Measurements from ENCODE around the gene NKPD1.

Gene NKPD1

GRCh38 chr19:45130888-45131615, 29.7 kb downstream of the NKPD1 start:
- peaks cover 37% of the 10 kb centered on the region for H3K4me1 Mint-ChIP-seq
- no peak overlapping the region for H3K27ac Mint-ChIP-seq
- peaks cover 2% of the 10 kb centered on the region for H3K27me3 Mint-ChIP-seq (ENCODE audit: low read depth, poor library complexity)
- H3K4me3 Mint-ChIP-seq = no peak overlapping the region
- no peaks in the 10 kb centered on the region for H3K36me3 Mint-ChIP-seq (ENCODE audit: low read depth)
- H3K9me3 Mint-ChIP-seq = no peaks in the 10 kb centered on the region
- DNase-seq = peak; percentile 38
- TF ChIP-seq CTCF (IDR thresholded peaks at IDR 0.05) = no peak

GRCh38 chr19:45130236-45130635, 30.5 kb downstream of the NKPD1 start:
- no peaks in the 10 kb centered on the region for H3K36me3 Mint-ChIP-seq (ENCODE audit: low read depth)
- no peak for DNase-seq
- H3K4me1 Mint-ChIP-seq = peaks cover 42% of the 10 kb centered on the region
- TF ChIP-seq CTCF (IDR thresholded peaks at IDR 0.05) = no peak
- H3K27ac Mint-ChIP-seq = no peak overlapping the region
- H3K9me3 Mint-ChIP-seq = no peaks in the 10 kb centered on the region
- H3K4me3 Mint-ChIP-seq = no peak overlapping the region
- peaks cover 2% of the 10 kb centered on the region for H3K27me3 Mint-ChIP-seq (ENCODE audit: low read depth, poor library complexity)

- no peak for TF ChIP-seq CTCF (IDR thresholded peaks at IDR 0.05)
- peaks cover 5% of the 10 kb centered on the region for H3K27me3 Mint-ChIP-seq (ENCODE audit: low read depth, poor library complexity)
- H3K36me3 Mint-ChIP-seq (ENCODE audit: low read depth) = no peaks in the 10 kb centered on the region
- H3K4me3 Mint-ChIP-seq = no peak overlapping the region
- H3K9me3 Mint-ChIP-seq = no peaks in the 10 kb centered on the region
- no peak overlapping the region for H3K27ac Mint-ChIP-seq
- H3K4me1 Mint-ChIP-seq = peaks cover 36% of the 10 kb centered on the region
- no peak for DNase-seq
These were observed 32.0 kb downstream of the NKPD1 start for GRCh38 chr19:45128806-45129205.

- H3K27me3 Mint-ChIP-seq (ENCODE audit: low read depth, poor library complexity) = peaks cover 5% of the 10 kb centered on the region
- peaks cover 34% of the 10 kb centered on the region for H3K4me1 Mint-ChIP-seq
- no peak for TF ChIP-seq CTCF (IDR thresholded peaks at IDR 0.05)
- peak overlapping the region; percentile 24 for H3K27ac Mint-ChIP-seq
- no peak for DNase-seq
- no peaks in the 10 kb centered on the region for H3K36me3 Mint-ChIP-seq (ENCODE audit: low read depth)
- H3K4me3 Mint-ChIP-seq = no peak overlapping the region
- H3K9me3 Mint-ChIP-seq = no peaks in the 10 kb centered on the region
These were observed 32.6 kb downstream of the NKPD1 start for GRCh38 chr19:45128146-45128545.

GRCh38 chr19:45126654-45127053, 34.1 kb downstream of the NKPD1 start:
- H3K36me3 Mint-ChIP-seq (ENCODE audit: low read depth) = no peaks in the 10 kb centered on the region
- no peak for DNase-seq
- TF ChIP-seq CTCF (IDR thresholded peaks at IDR 0.05) = no peak
- no peaks in the 10 kb centered on the region for H3K9me3 Mint-ChIP-seq
- peaks cover 5% of the 10 kb centered on the region for H3K27me3 Mint-ChIP-seq (ENCODE audit: low read depth, poor library complexity)
- no peak overlapping the region for H3K27ac Mint-ChIP-seq
- H3K4me3 Mint-ChIP-seq = no peak overlapping the region
- H3K4me1 Mint-ChIP-seq = peaks cover 30% of the 10 kb centered on the region

GRCh38 chr19:45125975-45126493, 34.7 kb downstream of the NKPD1 start:
- H3K4me3 Mint-ChIP-seq = no peak overlapping the region
- peak; percentile 78 for DNase-seq
- TF ChIP-seq CTCF (IDR thresholded peaks at IDR 0.05) = peak; percentile 66
- no peaks in the 10 kb centered on the region for H3K36me3 Mint-ChIP-seq (ENCODE audit: low read depth)
- H3K27me3 Mint-ChIP-seq (ENCODE audit: low read depth, poor library complexity) = peaks cover 5% of the 10 kb centered on the region
- peaks cover 25% of the 10 kb centered on the region for H3K4me1 Mint-ChIP-seq
- no peaks in the 10 kb centered on the region for H3K9me3 Mint-ChIP-seq
- H3K27ac Mint-ChIP-seq = no peak overlapping the region

All from nephron progenitor cell (in vitro differentiated cells).